K562 (cell line): ENCODE data around the gene HPS3. TPM values are rescaled to one million over a fixed set of nuclear protein-coding genes. Genes with fewer than 3 reads are reported as not detected.

ENCODE experiments used
- AFF1 ChIP-seq, 2 experiments: fragments of 450-650 bp; IDR thresholded peaks; 2 replicates each; pipeline ENCODE4 v1.6.1; 2018; ENCODE audit warnings: mild to moderate bottlenecking in 2 of 2, low read depth in 1 of 2; ENCODE audit not compliant: partially characterized antibody in 2 of 2
- DMBX1 ChIP-seq: fragments of 250-450 bp; sonication (Bioruptor Pico); IDR thresholded peaks from 2 replicates; pipeline ENCODE4 v1.8.0; 2022; ENCODE audit warnings: inconsistent platforms, mild to moderate bottlenecking, moderate library complexity, borderline replicate concordance
- FOS ChIP-seq: IDR thresholded peaks from 3 replicates; pipeline ENCODE4 v1.6.1; 2011; ENCODE audit not compliant: insufficient read length; ENCODE audit errors: extremely low read depth
- HINFP ChIP-seq: fragments of 450-650 bp; conservative IDR thresholded peaks from 2 replicates; pipeline ENCODE4 v1.6.1; 2016; ENCODE audit warnings: missing genetic modification characterization, low read depth, mild to moderate bottlenecking, control low read depth, missing compliant biosample characterization
- HMGXB4 ChIP-seq: sonication (generic); formaldehyde crosslinking; IDR thresholded peaks from 2 replicates; pipeline ENCODE4 v1.8.1; 2023; ENCODE audit warnings: mild to moderate bottlenecking, missing genetic modification reagents
- MEF2A ChIP-seq: IDR thresholded peaks from 2 replicates; pipeline ENCODE4 v1.6.1; 2011; ENCODE audit warnings: low read depth, mild to moderate bottlenecking, low read length, moderate library complexity; ENCODE audit not compliant: control insufficient read depth
- PREB ChIP-seq: sonication (generic); formaldehyde crosslinking; IDR thresholded peaks from 2 replicates; pipeline ENCODE4 v1.8.1; 2023; ENCODE audit warnings: mild to moderate bottlenecking, missing genetic modification reagents
- PTBP1 ChIP-seq: fragments of 200-400 bp; formaldehyde crosslinking; IDR thresholded peaks from 2 replicates; pipeline ENCODE4 v1.6.1; 2017; ENCODE audit warnings: low read depth, low read length
- SMAD4 ChIP-seq: fragments of 250-450 bp; sonication (Bioruptor Pico); conservative IDR thresholded peaks from 2 replicates; pipeline ENCODE4 v1.8.0; 2021; ENCODE audit warnings: inconsistent platforms, mild to moderate bottlenecking, moderate library complexity
- TFAP4 ChIP-seq: sonication (generic); formaldehyde crosslinking; IDR thresholded peaks from 2 replicates; pipeline ENCODE4 v1.8.0; 2022; ENCODE audit warnings: missing genetic modification reagents, mild to moderate bottlenecking, moderate library complexity, borderline replicate concordance
- UBTF ChIP-seq, 2 experiments: IDR thresholded peaks; 2 replicates each; pipeline ENCODE4 v1.6.1; 2012; ENCODE audit warnings: improper control_type of control experiment in 2 of 2, low read depth in 2 of 2, low read length in 2 of 2, borderline replicate concordance in 1 of 2
- ZBTB1 ChIP-seq: sonication (generic); formaldehyde crosslinking; IDR thresholded peaks from 2 replicates; pipeline ENCODE4 v1.8.1; 2023; ENCODE audit warnings: missing genetic modification reagents, low read depth, mild to moderate bottlenecking, borderline replicate concordance
- polyA plus RNA-seq, 8 experiments: library from polyadenylated mRNA; depleted of rRNA in 4 of 8; stranded (reverse) in 5 of 8; unstranded in 3 of 8; fragments of >200 nt; fragmentation: Nextera tagmentation in 2 of 8; fragmentation: Illumina TruSeq in 1 of 8; extraction: Ambion mirVana in 2 of 8; extraction: Trizol in 1 of 8; gene quantifications; 2 replicates each; pipeline versions ENCODE4 v1.2.1 to v1.2.3, GENCODE V29; 2011 to 2014; ENCODE audit warnings: inconsistent platforms in 1 of 8, missing spikeins in 1 of 8
- total RNA-seq, 7 experiments: library from RNA; depleted of rRNA in 6 of 7; stranded (reverse); fragments of >200 nt in 6 of 7; fragmentation: Illumina TruSeq in 2 of 7; extraction: Trizol in 2 of 7; gene quantifications; 2 replicates each; pipeline versions ENCODE4 v1.2.1 to v1.2.3, GENCODE V29; 2011 to 2021; ENCODE audit warnings: low replicate concordance in 1 of 7

Gene HPS3
- total and polyA plus RNA-seq, 9 of the 15 experiments (the other 6 are each of a cell fraction or from before 2014, with no cell fraction given) = 1.2 to 11.3 (median 7.6) TPM

GRCh38 chr3:149086232-149086988 is 43.0 kb upstream of the HPS3 start, which contains the start of gene HLTF (continued):
- TF ChIP-seq ZBTB1 (CRISPR knock-in tag) (peak; percentile 59; the same call in 1 of the 2 replicates), PREB (no peak), MEF2A (peak; percentile 22; the same call in 1 of the 2 replicates), UBTF (IDR thresholded peaks at IDR 0.05; ENCODE audit: borderline replicate concordance in 1 of 2, low read depth in 2 of 2, low read length in 2 of 2) (0 out of 4 replicates have a peak, but pooled peaks have one; percentile 8 to 9), TFAP4 (CRISPR knock-in tag) (peak; percentile 89), FOS (peak; percentile 99), DMBX1 (CRISPR knock-in tag) (peak; percentile 90; the same call in 1 of the 2 replicates), HMGXB4 (peak; percentile 72; the same call in 1 of the 2 replicates), PTBP1 (peak; percentile 57; the same call in 1 of the 2 replicates), SMAD4 (CRISPR knock-in tag) (peak; percentile 82), HINFP (tag) (peak; percentile 44; the same call in 1 of the 2 replicates), AFF1 (IDR thresholded peaks at IDR 0.05; ENCODE audit: low read depth in 1 of 2, partially characterized antibody in 2 of 2) (no peak)
